ENCODE data around the gene NDUFA3.

The NDUFA3 gene

GRCh38 chr19:54115109-54116063 is 12.7 kb downstream of the NDUFA3 start, which contains the start of the genes PRPF31 and TFPT:
Gene PRPF31, plus strand, starts transcription at chr19:54115754. Its CDS starts 2,525 bp downstream, at chr19:54118279.
Gene TFPT, minus strand, starts transcription at chr19:54115657. Its CDS starts 388 bp downstream, at chr19:54115269.
- TF ChIP-seq, protein P1, sequence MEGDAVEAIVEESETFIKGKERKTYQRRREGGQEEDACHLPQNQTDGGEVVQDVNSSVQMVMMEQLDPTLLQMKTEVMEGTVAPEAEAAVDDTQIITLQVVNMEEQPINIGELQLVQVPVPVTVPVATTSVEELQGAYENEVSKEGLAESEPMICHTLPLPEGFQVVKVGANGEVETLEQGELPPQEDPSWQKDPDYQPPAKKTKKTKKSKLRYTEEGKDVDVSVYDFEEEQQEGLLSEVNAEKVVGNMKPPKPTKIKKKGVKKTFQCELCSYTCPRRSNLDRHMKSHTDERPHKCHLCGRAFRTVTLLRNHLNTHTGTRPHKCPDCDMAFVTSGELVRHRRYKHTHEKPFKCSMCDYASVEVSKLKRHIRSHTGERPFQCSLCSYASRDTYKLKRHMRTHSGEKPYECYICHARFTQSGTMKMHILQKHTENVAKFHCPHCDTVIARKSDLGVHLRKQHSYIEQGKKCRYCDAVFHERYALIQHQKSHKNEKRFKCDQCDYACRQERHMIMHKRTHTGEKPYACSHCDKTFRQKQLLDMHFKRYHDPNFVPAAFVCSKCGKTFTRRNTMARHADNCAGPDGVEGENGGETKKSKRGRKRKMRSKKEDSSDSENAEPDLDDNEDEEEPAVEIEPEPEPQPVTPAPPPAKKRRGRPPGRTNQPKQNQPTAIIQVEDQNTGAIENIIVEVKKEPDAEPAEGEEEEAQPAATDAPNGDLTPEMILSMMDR (IDR thresholded peaks at IDR 0.05): no peak

- TF ChIP-seq, protein P1 (IDR thresholded peaks at IDR 0.05): no peak
Measured at GRCh38 chr19:54121259-54121658, 18.6 kb downstream of the NDUFA3 start.

DNA sequence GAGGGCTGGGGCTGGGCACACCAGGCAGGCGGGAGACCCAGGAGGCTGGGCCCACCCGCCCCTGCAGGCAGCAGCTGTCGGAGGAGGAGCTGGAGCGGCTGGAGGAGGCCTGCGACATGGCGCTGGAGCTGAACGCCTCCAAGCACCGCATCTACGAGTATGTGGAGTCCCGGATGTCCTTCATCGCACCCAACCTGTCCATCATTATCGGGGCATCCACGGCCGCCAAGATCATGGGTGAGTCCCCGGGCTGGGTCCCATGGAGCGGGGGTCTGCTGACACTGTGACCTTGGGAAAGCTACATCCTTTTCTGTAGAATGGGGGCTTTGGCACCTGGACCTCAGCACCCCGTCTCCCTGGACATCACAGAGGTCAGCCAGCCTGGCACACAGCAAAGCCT is 21.0 kb downstream of the NDUFA3 start:
- TF ChIP-seq, protein P1 (IDR thresholded peaks at IDR 0.05): no peak

- TF ChIP-seq, protein P1 (IDR thresholded peaks at IDR 0.05): no peak
Measured at GRCh38 chr19:54124393-54124792, 21.7 kb downstream of the NDUFA3 start.

DNA sequence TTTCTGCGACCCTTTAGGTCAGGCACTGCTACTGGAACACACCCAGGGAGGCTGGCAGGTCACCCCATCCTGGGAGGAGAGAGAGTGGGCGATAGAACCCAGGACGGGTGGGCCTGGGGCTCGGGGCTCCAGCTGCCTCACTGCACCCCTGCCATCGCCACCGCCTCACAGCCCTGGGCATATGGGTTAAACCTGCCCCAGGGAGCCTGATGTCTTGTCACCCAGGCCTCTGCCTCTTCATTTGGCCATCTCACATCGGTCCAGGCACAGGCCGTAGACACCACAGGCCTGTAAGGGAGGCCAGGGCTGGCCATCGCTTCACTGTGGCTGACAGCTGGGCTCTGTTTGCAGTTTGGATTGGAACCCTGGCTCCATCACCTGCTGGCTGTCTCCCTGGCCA is 23.1 kb downstream of the NDUFA3 start:
- TF ChIP-seq, protein P1 (IDR thresholded peaks at IDR 0.05): no peak

DNA sequence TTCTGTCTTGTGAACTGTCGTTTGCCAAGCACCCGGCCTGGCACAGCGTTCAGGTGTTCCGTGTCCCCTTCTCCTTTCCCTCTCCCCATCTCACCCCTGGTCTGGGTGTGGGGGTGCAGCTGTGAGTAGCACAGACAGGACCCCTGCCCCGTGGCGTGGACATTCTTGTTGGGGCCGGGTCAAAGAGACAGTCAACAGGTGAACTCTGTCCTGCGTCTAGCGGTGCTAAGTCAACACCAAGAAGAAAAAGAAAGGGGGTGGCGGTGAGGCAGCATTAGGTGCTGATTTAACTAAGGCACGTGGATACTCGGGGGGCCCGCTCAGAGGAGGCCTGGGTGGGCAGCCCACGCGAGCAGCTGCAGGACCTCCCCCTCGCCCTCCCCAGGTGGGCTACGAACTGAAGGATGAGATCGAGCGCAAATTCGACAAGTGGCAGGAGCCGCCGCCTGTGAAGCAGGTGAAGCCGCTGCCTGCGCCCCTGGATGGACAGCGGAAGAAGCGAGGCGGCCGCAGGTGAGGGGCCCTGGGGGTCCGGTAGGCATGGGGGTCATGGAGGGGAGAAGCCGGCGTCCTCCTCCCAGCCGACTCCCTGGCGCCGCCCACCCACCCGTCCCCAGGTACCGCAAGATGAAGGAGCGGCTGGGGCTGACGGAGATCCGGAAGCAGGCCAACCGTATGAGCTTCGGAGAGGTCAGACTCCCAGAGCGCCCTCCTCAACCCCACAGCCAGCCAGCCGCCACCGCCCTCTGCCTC is 25.2 kb downstream of the NDUFA3 start:
- TF ChIP-seq, protein P1 (IDR thresholded peaks at IDR 0.05): no peak

- TF ChIP-seq, protein P1 (IDR thresholded peaks at IDR 0.05): no peak
Measured at GRCh38 chr19:54128441-54128725, 25.7 kb downstream of the NDUFA3 start.
